ENCODE measurements around the gene EP400. TPM values are rescaled to one million over a fixed set of nuclear protein-coding genes. Genes with fewer than 3 reads are reported as not detected.

The EP400 gene
- total and polyA plus RNA-seq, 2 donors (not counting 1 experiment from before 2014, with no cell fraction given) = 3.4 to 12.4 TPM

DNA sequence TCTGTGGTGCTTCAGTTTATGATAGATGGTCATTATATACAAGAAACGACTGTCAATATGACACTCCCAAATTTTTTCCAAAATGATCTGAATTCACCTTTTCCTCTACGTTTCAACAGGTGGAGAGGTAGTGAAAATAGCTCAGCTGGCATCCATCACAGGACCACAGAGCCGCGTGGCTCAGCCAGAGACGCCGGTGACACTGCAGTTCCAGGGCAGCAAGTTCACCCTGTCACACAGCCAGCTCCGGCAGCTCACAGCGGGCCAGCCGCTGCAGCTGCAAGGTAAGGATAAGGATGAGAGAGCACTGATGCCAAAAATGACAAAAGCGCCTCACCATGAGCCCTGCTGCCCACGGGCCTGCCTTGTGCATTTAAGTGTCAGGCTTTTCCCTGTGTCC is 73.9 kb downstream of the EP400 start:
- peaks cover 26% of the 10 kb centered on the region for H3K36me3 ChIP-seq (ENCODE audit: control insufficient read depth, insufficient read depth, low read length)
- no peak overlapping the region for H3K4me3 ChIP-seq (replicated peaks in 1 of 4; ENCODE audit: control extremely low read depth in 1 of 4, insufficient read depth in 1 of 4, low read depth in 3 of 4, low read length in 4 of 4)
- H2AFZ ChIP-seq (ENCODE audit: low read length) = no peak overlapping the region
- H3K27me3 ChIP-seq (ENCODE audit: control insufficient read depth, insufficient read depth, low read length) = no peaks in the 10 kb centered on the region
- no peak overlapping the region for H3K9ac ChIP-seq (ENCODE audit: insufficient read depth, low read length)
- no peak overlapping the region for H3K4me2 ChIP-seq (ENCODE audit: extremely low read depth, insufficient read depth, low read length)
- DNase-seq (ENCODE audit: low read depth in 2 of 2) = no peak
- H3K9me3 ChIP-seq (ENCODE audit: control insufficient read depth, insufficient read depth, low read depth, low read length) = no peaks in the 10 kb centered on the region
- TF ChIP-seq EZH2 (IDR thresholded peaks at IDR 0.05; ENCODE audit: low read length, missing control alignments) (no peak), CTCF (conservative IDR thresholded peaks at IDR 0.05 in 1 of 2, IDR thresholded peaks at IDR 0.05 in 1 of 2; ENCODE audit: low read depth in 1 of 2, low read length in 2 of 2) (no peak)
- no peaks in the 10 kb centered on the region for H4K20me1 ChIP-seq (ENCODE audit: control insufficient read depth, extremely low read depth, insufficient read depth, low read length)
- no peaks in the 10 kb centered on the region for H3K4me1 ChIP-seq (ENCODE audit: control insufficient read depth, extremely low read depth, insufficient read depth, low read length)
- H3K79me2 ChIP-seq (ENCODE audit: control insufficient read depth, insufficient read depth, low read length) = no peaks in the 10 kb centered on the region
- H3K27ac ChIP-seq (ENCODE audit: insufficient read depth, low read length) = no peak overlapping the region

DNA sequence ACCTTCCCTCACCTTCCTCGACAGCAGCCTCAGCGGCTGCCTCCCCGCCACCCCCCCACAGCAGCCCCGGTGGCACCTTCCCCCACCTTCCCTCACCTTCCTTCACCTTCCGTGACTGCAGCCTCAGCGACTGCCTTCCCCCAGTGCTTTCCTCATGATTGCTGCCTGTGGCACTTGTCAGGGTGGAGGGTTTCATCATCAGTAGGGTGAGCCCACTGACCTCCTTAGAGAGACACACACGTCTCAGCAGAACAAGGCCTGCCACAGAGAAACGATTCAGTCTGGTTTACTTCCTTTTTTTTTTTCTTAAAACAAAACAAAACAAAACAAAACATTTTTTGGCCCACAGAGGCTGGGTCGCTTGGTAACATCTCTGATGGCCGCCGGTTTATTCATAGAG is 75.0 kb downstream of the EP400 start:
- no peak overlapping the region for H3K4me3 ChIP-seq (replicated peaks in 1 of 4; ENCODE audit: control extremely low read depth in 1 of 4, insufficient read depth in 1 of 4, low read depth in 3 of 4, low read length in 4 of 4)
- peaks cover 28% of the 10 kb centered on the region for H3K36me3 ChIP-seq (ENCODE audit: control insufficient read depth, insufficient read depth, low read length)
- no peak overlapping the region for H3K9ac ChIP-seq (ENCODE audit: insufficient read depth, low read length)
- no peaks in the 10 kb centered on the region for H3K4me1 ChIP-seq (ENCODE audit: control insufficient read depth, extremely low read depth, insufficient read depth, low read length)
- no peak for DNase-seq (ENCODE audit: low read depth in 2 of 2)
- TF ChIP-seq CTCF (conservative IDR thresholded peaks at IDR 0.05 in 1 of 2, IDR thresholded peaks at IDR 0.05 in 1 of 2; ENCODE audit: low read depth in 1 of 2, low read length in 2 of 2) (no peak), EZH2 (IDR thresholded peaks at IDR 0.05; ENCODE audit: low read length, missing control alignments) (no peak)
- no peaks in the 10 kb centered on the region for H3K79me2 ChIP-seq (ENCODE audit: control insufficient read depth, insufficient read depth, low read length)
- H2AFZ ChIP-seq (ENCODE audit: low read length) = no peak overlapping the region
- no peaks in the 10 kb centered on the region for H3K9me3 ChIP-seq (ENCODE audit: control insufficient read depth, insufficient read depth, low read depth, low read length)
- H4K20me1 ChIP-seq (ENCODE audit: control insufficient read depth, extremely low read depth, insufficient read depth, low read length) = no peaks in the 10 kb centered on the region
- no peak overlapping the region for H3K4me2 ChIP-seq (ENCODE audit: extremely low read depth, insufficient read depth, low read length)
- no peaks in the 10 kb centered on the region for H3K27me3 ChIP-seq (ENCODE audit: control insufficient read depth, insufficient read depth, low read length)
- no peak overlapping the region for H3K27ac ChIP-seq (ENCODE audit: insufficient read depth, low read length)

- DNase-seq (ENCODE audit: low read depth in 2 of 2) = no peak
- Histone ChIP-seq H2AFZ (ENCODE audit: low read length) (no peak overlapping the region), H3K27ac (ENCODE audit: insufficient read depth, low read length) (no peak overlapping the region), H3K36me3 (ENCODE audit: control insufficient read depth, insufficient read depth, low read length) (peaks cover 29% of the 10 kb centered on the region), H3K9ac (ENCODE audit: insufficient read depth, low read length) (no peak overlapping the region), H3K4me2 (ENCODE audit: extremely low read depth, insufficient read depth, low read length) (no peak overlapping the region), H3K4me1 (ENCODE audit: control insufficient read depth, extremely low read depth, insufficient read depth, low read length) (no peaks in the 10 kb centered on the region), H3K27me3 (ENCODE audit: control insufficient read depth, insufficient read depth, low read length) (no peaks in the 10 kb centered on the region), H4K20me1 (ENCODE audit: control insufficient read depth, extremely low read depth, insufficient read depth, low read length) (peaks cover 1% of the 10 kb centered on the region), H3K9me3 (ENCODE audit: control insufficient read depth, insufficient read depth, low read depth, low read length) (no peaks in the 10 kb centered on the region), H3K79me2 (ENCODE audit: control insufficient read depth, insufficient read depth, low read length) (no peaks in the 10 kb centered on the region), H3K4me3 (replicated peaks in 1 of 4; ENCODE audit: control extremely low read depth in 1 of 4, insufficient read depth in 1 of 4, low read depth in 3 of 4, low read length in 4 of 4) (no peak overlapping the region)
- no peak for TF ChIP-seq EZH2 (IDR thresholded peaks at IDR 0.05; ENCODE audit: low read length, missing control alignments)
- no peak for TF ChIP-seq CTCF (conservative IDR thresholded peaks at IDR 0.05 in 1 of 2, IDR thresholded peaks at IDR 0.05 in 1 of 2; ENCODE audit: low read depth in 1 of 2, low read length in 2 of 2)
These were observed 75.8 kb downstream of the EP400 start for GRCh38 chr12:132025526-132025925.
